Endothelial cell of hepatic sinusoid (primary cell): ENCODE data around the gene KCTD15.

Source experiments
- in situ Hi-C: cut with HindIII; loops from 2 replicates; pipeline ENCODE4 v1.10.0; 2017; ENCODE audit warnings: low sequenced_read_pairs

KCTD15 gene

DNA sequence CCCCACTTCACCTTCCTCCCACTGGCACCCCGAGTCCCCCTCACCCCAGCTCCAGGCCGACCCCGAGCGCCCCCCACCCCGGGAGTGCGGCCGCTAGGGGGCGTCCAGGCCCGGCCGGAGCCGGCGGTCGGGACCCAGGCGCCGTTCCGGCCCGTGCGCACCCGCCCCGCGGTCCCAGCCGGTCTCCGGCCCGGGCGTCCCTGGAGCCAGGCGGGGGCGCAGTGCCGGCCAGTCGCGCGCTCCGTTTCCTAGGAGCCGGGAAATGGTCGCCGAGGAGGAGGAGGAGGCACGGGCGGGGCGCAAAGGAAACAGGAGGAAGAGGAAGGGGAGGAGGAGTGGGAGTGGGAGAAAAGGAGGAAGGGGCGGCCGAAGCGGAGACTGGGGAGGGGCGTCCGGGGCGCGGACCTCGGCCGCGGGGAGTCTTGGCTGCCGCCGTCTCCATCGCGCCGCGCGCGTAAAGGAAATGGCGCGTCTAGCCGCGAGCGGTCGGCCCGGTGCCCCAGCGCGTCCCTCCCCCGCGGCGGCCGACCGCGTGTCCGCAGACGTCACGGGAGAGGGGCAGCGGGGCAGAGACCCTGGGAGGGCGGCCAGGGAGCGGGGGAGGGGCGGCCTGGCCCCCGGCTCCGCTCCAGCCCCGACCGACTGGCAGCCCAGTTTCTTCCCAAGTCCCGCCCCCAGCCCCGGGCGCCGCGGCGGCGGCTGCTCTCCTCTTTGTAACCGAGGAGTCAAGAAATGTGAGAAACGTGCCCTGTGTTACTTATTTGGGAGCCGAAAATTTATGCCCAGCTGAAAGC is 1.1 kb upstream of the KCTD15 start:
- in situ Hi-C loops: loop anchor here (5.0 to 10.0 kb wide), 2 partner anchors 69 to 107 kb away; no protein-coding TSS in a partner anchor

DNA sequence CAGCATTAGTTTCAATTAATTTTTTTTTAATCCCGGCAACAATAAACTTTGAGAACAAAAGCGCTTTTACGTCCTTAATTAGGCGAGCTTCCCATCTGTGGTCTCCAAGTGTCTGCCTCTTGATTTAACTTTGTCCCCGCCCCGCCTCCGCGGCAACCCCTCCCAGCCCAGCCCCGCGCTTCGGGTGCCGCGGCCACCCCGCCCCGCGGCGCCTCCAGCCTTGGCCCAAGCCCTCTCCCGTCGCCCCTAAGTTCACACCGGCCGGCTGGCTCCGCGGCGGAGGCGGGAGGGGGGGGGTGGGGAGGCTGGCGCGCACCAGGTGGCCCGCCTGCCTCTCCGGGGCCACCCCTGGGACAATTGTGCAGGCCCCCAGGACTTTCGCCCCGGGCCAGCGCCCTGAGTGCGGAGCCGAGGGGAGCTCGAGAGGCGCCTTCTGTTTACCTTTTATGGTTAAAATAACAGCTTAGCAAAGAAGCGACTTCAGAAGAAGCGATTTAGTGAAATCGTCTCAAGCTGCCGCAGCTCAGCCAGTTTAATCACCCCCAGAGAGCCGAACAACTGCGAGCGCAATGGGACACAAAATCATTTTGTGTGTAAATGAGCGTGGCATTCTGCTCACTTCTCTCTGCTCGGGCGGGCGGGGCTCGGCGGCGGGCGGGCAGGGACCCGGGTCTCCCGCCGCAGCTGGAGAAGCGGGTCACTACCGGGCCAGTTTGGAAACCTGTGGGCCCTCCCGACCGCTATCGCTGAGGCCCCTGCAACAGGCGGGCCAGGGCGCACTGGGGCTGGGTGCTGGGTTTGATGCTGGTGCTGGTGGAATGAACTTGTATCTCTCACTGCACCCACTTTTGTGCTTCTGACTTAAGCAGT is 1.4 kb downstream of the KCTD15 start:
- in situ Hi-C loops: loop anchor here (5.0 to 10.0 kb wide), 2 partner anchors 67 to 104 kb away; no protein-coding TSS in a partner anchor

GRCh38 chr19:33798681-33799111 is 2.0 kb downstream of the KCTD15 start:
- in situ Hi-C loops: loop anchor here (5.0 to 10.0 kb wide), 2 partner anchors 66 to 104 kb away; no protein-coding TSS in a partner anchor

DNA sequence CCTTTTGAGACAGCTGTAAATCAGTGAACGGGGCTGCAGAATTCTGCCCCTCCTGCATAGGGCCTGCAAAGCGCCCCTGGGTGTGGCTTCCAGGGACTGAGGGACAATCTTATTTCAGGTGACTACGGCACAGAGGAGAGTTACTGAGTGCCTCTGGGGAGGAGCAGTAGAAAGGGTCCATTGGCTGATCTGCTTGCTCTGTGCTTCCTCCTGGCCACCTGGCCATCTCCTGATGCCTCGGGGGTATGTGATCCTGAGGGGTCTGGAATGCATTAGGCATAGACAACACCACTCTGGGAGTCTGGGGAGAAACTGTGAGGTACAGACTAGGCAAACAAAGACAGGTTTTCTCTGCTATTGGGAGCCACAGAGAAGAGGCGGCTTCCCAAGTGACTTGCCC is 2.8 kb downstream of the KCTD15 start:
- in situ Hi-C loops: loop anchor here (5.0 to 10.0 kb wide), 2 partner anchors 65 to 103 kb away; no protein-coding TSS in a partner anchor

GRCh38 chr19:33800012-33800680 is 3.5 kb downstream of the KCTD15 start:
- in situ Hi-C loops: no loop called here

GRCh38 chr19:33801411-33801810 is 4.7 kb downstream of the KCTD15 start:
- in situ Hi-C loops: no loop called here

- in situ Hi-C loops: no loop called here
These were observed 5.3 kb downstream of the KCTD15 start for GRCh38 chr19:33802001-33802400.

DNA sequence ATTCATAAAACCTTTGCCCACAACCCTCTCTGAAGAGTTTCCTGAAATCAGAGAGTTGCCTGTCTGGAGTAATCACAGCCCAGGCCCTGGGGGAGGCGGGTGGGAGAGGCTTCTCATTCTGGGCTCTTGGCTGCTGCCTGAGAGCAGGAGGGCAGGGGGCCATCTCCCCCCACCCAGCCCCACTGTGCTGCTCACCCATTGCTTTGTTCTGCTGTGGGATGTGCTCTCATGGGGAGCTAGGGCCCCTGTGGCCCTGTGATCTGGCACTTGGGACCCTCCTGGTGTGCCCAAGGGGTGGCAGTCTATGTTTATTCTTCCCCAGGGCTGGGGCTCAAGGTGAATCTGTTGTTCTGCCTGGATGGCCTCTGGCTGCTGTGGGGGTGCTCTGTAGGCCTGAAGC is 6.1 kb downstream of the KCTD15 start:
- in situ Hi-C loops: no loop called here

GRCh38 chr19:33803383-33803782 is 6.7 kb downstream of the KCTD15 start:
- in situ Hi-C loops: no loop called here

GRCh38 chr19:33804021-33804799 is 7.5 kb downstream of the KCTD15 start:
- in situ Hi-C loops: no loop called here

- in situ Hi-C loops: no loop called here
These were observed 8.6 kb downstream of the KCTD15 start for GRCh38 chr19:33805313-33805712.

DNA sequence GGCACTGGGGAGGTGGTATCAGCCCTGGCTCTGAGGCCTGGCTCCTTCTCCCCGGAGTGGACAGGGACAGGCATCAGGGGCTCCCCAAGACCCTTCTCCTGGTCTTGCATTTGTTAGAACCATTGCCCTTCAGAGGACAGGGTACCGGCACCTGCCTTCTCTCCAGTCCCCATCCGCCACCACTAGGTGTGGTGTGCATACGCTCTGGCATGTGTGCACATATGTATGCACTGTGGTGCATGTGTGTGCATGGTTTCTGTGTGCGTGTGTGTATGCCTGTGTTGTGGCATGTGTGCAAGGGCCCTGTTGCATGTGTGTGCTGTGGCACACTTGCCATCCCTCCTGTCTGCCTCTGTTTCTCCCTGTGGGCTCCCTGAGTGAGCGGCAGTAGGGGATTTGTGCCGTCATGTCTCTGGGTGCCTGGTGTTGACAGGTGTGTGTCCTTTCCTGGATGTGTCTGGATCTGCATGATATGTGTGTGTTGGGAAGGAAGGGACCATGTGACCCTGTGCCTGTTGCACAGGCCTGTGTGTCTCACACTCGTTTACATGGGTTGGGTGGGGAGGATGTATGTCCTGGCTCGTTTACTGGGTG is 9.3 kb downstream of the KCTD15 start:
- in situ Hi-C loops: no loop called here

GRCh38 chr19:33806434-33806881 is 9.8 kb downstream of the KCTD15 start:
- in situ Hi-C loops: no loop called here

GRCh38 chr19:33808399-33808798 is 11.7 kb downstream of the KCTD15 start:
- in situ Hi-C loops: no loop called here

DNA sequence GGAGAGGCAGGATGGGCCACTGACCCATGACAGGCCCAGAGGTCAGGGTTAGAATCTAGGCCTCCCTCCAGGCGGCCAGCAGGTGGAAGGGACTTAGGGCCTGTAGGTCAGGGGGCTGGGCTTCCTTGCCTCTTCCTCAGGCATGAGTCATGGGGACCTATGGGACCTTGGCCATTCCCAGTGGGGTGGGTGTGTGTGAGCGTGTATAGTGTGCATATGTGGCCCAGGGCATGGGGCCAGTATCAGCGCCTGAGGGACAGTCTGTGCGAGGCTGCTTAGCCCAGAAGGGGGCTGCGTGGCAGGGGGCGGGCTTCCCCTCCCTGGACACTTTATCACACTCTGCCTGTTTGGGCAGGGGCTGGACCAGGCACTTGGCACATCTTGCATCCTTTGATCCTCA is 13.3 kb downstream of the KCTD15 start:
- in situ Hi-C loops: no loop called here

GRCh38 chr19:33810821-33811220 is 14.2 kb downstream of the KCTD15 start:
- in situ Hi-C loops: no loop called here

- in situ Hi-C loops: no loop called here
These were observed 14.6 kb downstream of the KCTD15 start for GRCh38 chr19:33811246-33811645.

GRCh38 chr19:33811736-33812387 is 15.2 kb downstream of the KCTD15 start:
- in situ Hi-C loops: no loop called here
